Liver (tissue), 9 donors: Measurements from ENCODE around the gene FBXO28. TPM values are rescaled to one million over a fixed set of nuclear protein-coding genes. Genes with fewer than 3 reads are reported as not detected.

Experiments
- DNase-seq: peaks from one replicate; pipeline ENCODE4 v3.0.0-alpha.2; 2017; ENCODE audit warnings: low spot score
- H3K27ac ChIP-seq, 2 donors: one replicate each; pipeline ENCODE4 v1.7.0; 2013; ENCODE audit warnings: inconsistent platforms in 2 of 2, low read length in 2 of 2, control low read depth in 1 of 2, low read depth in 1 of 2, mild to moderate bottlenecking in 1 of 2
- H3K27me3 ChIP-seq, 4 donors: one replicate each; pipeline versions ENCODE4 v1.6.1 to v1.7.0; 2013; ENCODE audit warnings: low read length in 3 of 4, inconsistent platforms in 1 of 4, mild to moderate bottlenecking in 1 of 4, moderate library complexity in 1 of 4; ENCODE audit not compliant: control insufficient read depth in 4 of 4, insufficient read depth in 4 of 4
- H3K36me3 ChIP-seq, 4 donors: one replicate each; pipeline versions ENCODE4 v1.6.1 to v1.7.0; 2013; ENCODE audit warnings: low read length in 3 of 4, mild to moderate bottlenecking in 3 of 4, low read depth in 1 of 4, moderate library complexity in 1 of 4; ENCODE audit not compliant: control insufficient read depth in 4 of 4, insufficient read depth in 3 of 4
- H3K4me1 ChIP-seq, 4 donors: one replicate each; pipeline versions ENCODE4 v1.6.1 to v1.7.0; 2013; ENCODE audit warnings: low read length in 3 of 4, mild to moderate bottlenecking in 3 of 4, moderate library complexity in 1 of 4; ENCODE audit not compliant: control insufficient read depth in 4 of 4, insufficient read depth in 4 of 4
- H3K4me3 ChIP-seq, 3 donors: one replicate each; pipeline versions ENCODE4 v1.6.1 to v1.7.0; 2013; ENCODE audit warnings: low read length in 3 of 3, control low read depth in 1 of 3, low read depth in 1 of 3, mild to moderate bottlenecking in 1 of 3
- H3K9ac ChIP-seq, 2 donors: one replicate each; pipeline ENCODE4 v1.7.0; 2013; ENCODE audit warnings: low read length in 2 of 2, mild to moderate bottlenecking in 2 of 2, moderate library complexity in 2 of 2, control low read depth in 1 of 2, low read depth in 1 of 2
- H3K9me3 ChIP-seq, 4 donors: one replicate each; pipeline versions ENCODE4 v1.6.1 to v1.7.0; 2013; ENCODE audit warnings: low read length in 3 of 4; ENCODE audit not compliant: control insufficient read depth in 4 of 4
- CTCF ChIP-seq: fragments of 150-350 bp; IDR thresholded peaks from 2 replicates; pipeline ENCODE4 v1.5.1; 2017; ENCODE audit warnings: improper control_type of control experiment, low read depth, low read length; ENCODE audit not compliant: missing input control
- GABPA ChIP-seq, 2 donors: IDR thresholded peaks in 1 of 2; conservative IDR thresholded peaks in 1 of 2; 2 replicates each; pipeline ENCODE4 v1.6.1; 2016; ENCODE audit warnings: antibody characterized with exemption in 2 of 2, mild to moderate bottlenecking in 1 of 2, moderate library complexity in 1 of 2
- HNF4G ChIP-seq: IDR thresholded peaks from 2 replicates; pipeline ENCODE4 v1.6.1; 2016; ENCODE audit warnings: antibody characterized with exemption
- JUND ChIP-seq, 2 donors: IDR thresholded peaks; 2 replicates each; pipeline ENCODE4 v1.6.1; 2016; ENCODE audit warnings: antibody characterized with exemption in 2 of 2
- MAX ChIP-seq: IDR thresholded peaks from 2 replicates; pipeline ENCODE4 v1.6.1; 2016; ENCODE audit warnings: antibody characterized with exemption
- RAD21 ChIP-seq, 2 donors: IDR thresholded peaks; 2 replicates each; pipeline ENCODE4 v1.6.1; 2016; ENCODE audit warnings: antibody characterized with exemption in 2 of 2, mild to moderate bottlenecking in 2 of 2
- RXRA ChIP-seq, 2 donors: IDR thresholded peaks; 2 replicates each; pipeline ENCODE4 v1.6.1; 2017 to 2018; ENCODE audit warnings: antibody characterized with exemption in 2 of 2, mild to moderate bottlenecking in 1 of 2
- SP1 ChIP-seq: IDR thresholded peaks from 2 replicates; pipeline ENCODE4 v1.6.1; 2018; ENCODE audit warnings: antibody characterized with exemption, mild to moderate bottlenecking
- YY1 ChIP-seq: IDR thresholded peaks from 2 replicates; pipeline ENCODE4 v1.6.1; 2016; ENCODE audit warnings: antibody characterized with exemption, mild to moderate bottlenecking
- ZBTB33 ChIP-seq: IDR thresholded peaks from 2 replicates; pipeline ENCODE4 v1.6.1; 2016; ENCODE audit warnings: antibody characterized with exemption
- WGBS: extraction: QIAGEN DNeasy Blood & Tissue Kit; methylation state at CpG from one replicate; pipeline ENCODE4 v1.1.7; 2013; 5-methylcytosine and 5-hydroxymethylcytosine counted together
- polyA plus RNA-seq, 2 donors: library from polyadenylated mRNA; stranded (reverse) in 1 of 2; unstranded in 1 of 2; fragments of 200-250 nt in 1 of 2; fragments of >200 nt in 1 of 2; fragmentation: Nextera tagmentation in 1 of 2; extraction: Ambion mirVana in 1 of 2; gene quantifications; one replicate each; pipeline versions ENCODE4 v1.2.1 to v1.2.3, GENCODE V29; 2013 to 2015
- total RNA-seq, 2 donors: library from RNA; depleted of rRNA; stranded (reverse); fragments of >200 nt; gene quantifications; one replicate each; pipeline ENCODE4 v1.2.3, GENCODE V29; 2014
- donor health status: healthy.
- donor health status: healthy.
- donor health status: healthy.
- donor health status: healthy.
- donor health status: healthy.

FBXO28 gene
- total and polyA plus RNA-seq, 4 donors = 6.7 to 23.1 (median 13.1) TPM

GRCh38 chr1:224170343-224170742 lies 56.4 kb downstream of the FBXO28 start:
- Histone ChIP-seq H3K27me3 (no peaks in the 10 kb centered on the region), H3K4me3 (no peak overlapping the region), H3K36me3 (no peaks in the 10 kb centered on the region), H3K4me1 (peaks cover 0 to 4% (median 1%) of the 10 kb centered on the region in 4 donors), H3K9ac (no peak overlapping the region), H3K9me3 (no peaks in the 10 kb centered on the region), H3K27ac (no peak overlapping the region)
- TF ChIP-seq RAD21 (IDR thresholded peaks at IDR 0.05) (no peak), MAX (no peak), JUND (IDR thresholded peaks at IDR 0.05) (no peak)
- WGBS = 93% methylated on average over 4 of the region's 4 CpGs
- DNase-seq = no peak

GRCh38 chr1:224170748-224171478 lies 57.0 kb downstream of the FBXO28 start:
- Histone ChIP-seq H3K27ac (no peak overlapping the region), H3K4me1 (peaks cover 0 to 4% (median 1%) of the 10 kb centered on the region in 4 donors), H3K36me3 (no peaks in the 10 kb centered on the region), H3K9me3 (no peaks in the 10 kb centered on the region), H3K4me3 (no peak overlapping the region), H3K9ac (no peak overlapping the region), H3K27me3 (no peaks in the 10 kb centered on the region)
- peak; percentile 52 to 66 for TF ChIP-seq RAD21 (IDR thresholded peaks at IDR 0.05)
- no peak for TF ChIP-seq ZBTB33
- TF ChIP-seq CTCF = peak; percentile 42
- 77% methylated on average over 9 of the region's 9 CpGs for WGBS
- DNase-seq = no peak

GRCh38 chr1:224172229-224172628 lies 58.3 kb downstream of the FBXO28 start:
- Histone ChIP-seq H3K27ac (no peak overlapping the region), H3K9ac (no peak overlapping the region), H3K9me3 (no peaks in the 10 kb centered on the region), H3K4me1 (peaks cover 0 to 4% (median 1%) of the 10 kb centered on the region in 4 donors), H3K4me3 (no peak overlapping the region), H3K27me3 (no peaks in the 10 kb centered on the region), H3K36me3 (no peaks in the 10 kb centered on the region)
- WGBS = 88% methylated on average over 3 of the region's 3 CpGs
- no peak for DNase-seq
- TF ChIP-seq RXRA (IDR thresholded peaks at IDR 0.05) (no peak), GABPA (IDR thresholded peaks at IDR 0.05 in 1 of 2, conservative IDR thresholded peaks at IDR 0.05 in 1 of 2) (no peak), YY1 (no peak), MAX (no peak), CTCF (no peak), SP1 (no peak), HNF4G (no peak)
